Epithelial cell of esophagus (primary cell): ENCODE data around the gene PARVG.

Experiments
- DNase-seq: peaks from one replicate; pipeline ENCODE4 v3.0.0; 2010; ENCODE audit warnings: low read depth
- H3K4me3 ChIP-seq: 2 replicates; pipeline ENCODE4 v1.5.1; 2011; ENCODE audit warnings: mild to moderate bottlenecking, low read length, control low read depth
- TF ChIP-seq, protein P1 (sequence below): IDR thresholded peaks from 2 replicates; pipeline ENCODE4 v1.5.1; 2011; ENCODE audit warnings: low read depth, mild to moderate bottlenecking, low read length, control low read depth, inconsistent platforms; ENCODE audit not compliant: insufficient read depth; ENCODE audit errors: missing control alignments

PARVG gene

DNA sequence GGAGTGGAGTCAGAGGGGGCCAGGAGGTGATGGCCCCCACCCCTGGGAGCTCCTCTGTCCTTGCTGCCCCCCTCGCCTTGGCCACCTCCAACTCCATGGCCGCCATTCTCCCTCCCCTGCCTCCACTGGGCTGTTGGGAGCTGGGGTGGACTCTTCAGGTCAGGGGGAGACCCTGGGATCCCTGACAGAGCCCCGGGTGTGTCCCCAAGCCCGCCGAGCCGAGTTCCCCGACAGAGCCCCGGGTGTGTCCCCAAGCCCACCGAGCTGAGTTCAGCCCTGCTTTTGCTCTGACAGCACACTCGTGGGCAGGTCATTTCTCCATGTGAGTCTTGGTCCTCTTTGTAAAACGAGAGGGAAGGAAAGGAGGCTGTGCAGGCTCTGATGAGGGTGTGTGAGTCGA lies 13.2 kb upstream of the PARVG start:
- TF ChIP-seq, protein P1, sequence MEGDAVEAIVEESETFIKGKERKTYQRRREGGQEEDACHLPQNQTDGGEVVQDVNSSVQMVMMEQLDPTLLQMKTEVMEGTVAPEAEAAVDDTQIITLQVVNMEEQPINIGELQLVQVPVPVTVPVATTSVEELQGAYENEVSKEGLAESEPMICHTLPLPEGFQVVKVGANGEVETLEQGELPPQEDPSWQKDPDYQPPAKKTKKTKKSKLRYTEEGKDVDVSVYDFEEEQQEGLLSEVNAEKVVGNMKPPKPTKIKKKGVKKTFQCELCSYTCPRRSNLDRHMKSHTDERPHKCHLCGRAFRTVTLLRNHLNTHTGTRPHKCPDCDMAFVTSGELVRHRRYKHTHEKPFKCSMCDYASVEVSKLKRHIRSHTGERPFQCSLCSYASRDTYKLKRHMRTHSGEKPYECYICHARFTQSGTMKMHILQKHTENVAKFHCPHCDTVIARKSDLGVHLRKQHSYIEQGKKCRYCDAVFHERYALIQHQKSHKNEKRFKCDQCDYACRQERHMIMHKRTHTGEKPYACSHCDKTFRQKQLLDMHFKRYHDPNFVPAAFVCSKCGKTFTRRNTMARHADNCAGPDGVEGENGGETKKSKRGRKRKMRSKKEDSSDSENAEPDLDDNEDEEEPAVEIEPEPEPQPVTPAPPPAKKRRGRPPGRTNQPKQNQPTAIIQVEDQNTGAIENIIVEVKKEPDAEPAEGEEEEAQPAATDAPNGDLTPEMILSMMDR, result no peak
- DNase-seq, result no peak
- no peak overlapping the region for H3K4me3 ChIP-seq

DNA sequence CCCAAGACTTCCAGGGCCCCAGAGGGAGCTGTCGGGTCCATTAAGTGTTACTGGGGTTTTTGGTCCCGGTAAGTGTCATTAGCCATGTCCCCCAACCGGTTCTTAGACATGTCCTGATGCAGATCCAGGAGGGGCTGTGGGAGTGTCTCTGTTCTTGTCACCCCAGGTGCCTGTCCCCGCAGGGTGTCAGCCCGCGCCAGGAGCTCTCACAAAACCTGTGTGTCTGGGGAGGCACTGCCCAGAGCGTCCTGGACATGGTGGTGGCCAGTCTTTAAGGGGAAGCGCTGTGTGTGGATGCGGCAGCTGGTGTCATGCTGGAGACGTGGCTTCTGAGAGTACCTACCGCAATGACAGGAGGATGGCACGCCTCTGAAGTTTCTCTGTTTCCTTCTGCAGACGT lies 12.5 kb upstream of the PARVG start:
- TF ChIP-seq, protein P1, result no peak
- no peak for DNase-seq
- no peak overlapping the region for H3K4me3 ChIP-seq

DNA sequence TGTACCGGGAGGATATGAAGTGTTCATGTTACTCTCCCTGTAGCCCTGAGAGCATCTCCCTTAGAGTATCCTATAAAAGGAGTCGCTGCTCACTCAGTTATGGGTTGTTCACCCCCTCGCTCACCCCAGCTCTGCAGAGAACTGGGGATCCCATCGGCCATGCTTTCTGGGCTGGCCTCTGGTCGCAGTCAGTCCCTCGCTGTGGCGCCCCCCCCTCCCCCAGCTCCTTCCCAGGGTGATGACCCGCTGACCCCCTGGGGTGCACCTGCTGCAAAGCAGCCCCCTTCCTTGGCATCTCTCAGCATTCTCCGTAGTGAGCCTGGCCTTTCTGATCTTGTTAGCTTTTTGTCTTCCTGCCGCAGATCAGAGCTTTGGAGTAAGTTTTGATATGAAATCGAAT lies 10.3 kb upstream of the PARVG start:
- no peak overlapping the region for H3K4me3 ChIP-seq
- no peak for DNase-seq
- TF ChIP-seq, protein P1, result no peak

DNA sequence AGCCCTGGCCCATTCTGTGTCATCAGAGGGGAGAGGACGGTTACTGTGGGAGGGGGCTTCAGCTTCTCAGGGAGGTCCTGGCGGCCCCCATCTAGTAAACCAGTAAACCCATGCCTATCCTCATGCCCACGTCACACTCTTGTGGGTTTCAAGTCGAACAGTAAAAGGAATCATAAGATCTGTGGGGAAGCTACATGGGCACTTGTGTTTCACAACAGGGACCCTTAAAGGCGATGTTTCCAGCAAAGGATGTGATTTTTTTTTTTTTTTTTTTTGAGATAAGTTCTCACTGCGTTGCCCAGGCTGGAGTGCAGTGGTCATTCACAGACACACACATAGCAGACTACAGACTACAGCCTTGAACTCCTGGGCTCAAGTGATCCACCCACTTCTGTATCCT lies 9.2 kb upstream of the PARVG start:
- DNase-seq, result no peak
- H3K4me3 ChIP-seq, result no peak overlapping the region
- TF ChIP-seq, protein P1, result no peak

DNA sequence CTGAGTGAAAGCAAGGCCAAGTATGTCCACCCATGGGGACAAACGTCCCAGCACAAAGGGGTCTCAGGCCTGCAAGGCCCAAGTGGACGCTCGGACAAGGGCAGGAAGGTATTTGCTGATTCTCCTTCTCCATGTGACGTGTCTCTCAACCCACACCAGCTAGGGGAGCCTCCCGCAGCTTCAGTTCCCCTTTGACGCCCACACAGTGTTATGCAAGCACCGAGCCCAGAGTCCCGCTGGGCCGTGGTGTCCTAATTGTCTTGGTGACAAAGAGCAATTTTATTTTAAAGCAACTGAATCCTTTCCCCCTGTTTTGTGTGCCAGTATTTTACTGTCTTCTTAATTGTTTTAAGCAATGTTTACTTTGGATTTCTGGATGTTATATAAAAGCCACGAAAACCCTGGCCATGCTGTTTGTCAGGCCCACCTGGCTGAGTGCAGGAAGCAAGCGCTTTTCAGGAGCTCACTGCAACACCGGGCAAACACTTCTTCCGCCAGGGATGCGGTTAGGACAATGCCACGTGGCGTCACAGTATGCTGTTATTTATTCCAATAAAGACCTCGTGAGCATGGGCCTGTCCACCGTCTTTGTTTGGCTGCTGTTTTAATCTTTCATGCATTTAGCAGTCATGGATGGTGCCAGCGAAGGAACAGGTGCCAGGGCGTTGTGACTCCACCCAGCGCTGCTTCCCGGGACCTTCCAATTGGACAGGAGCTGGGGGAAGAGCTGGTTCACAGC lies 8.2 kb upstream of the PARVG start:
- DNase-seq, result no peak
- TF ChIP-seq, protein P1, result no peak
- no peak overlapping the region for H3K4me3 ChIP-seq

DNA sequence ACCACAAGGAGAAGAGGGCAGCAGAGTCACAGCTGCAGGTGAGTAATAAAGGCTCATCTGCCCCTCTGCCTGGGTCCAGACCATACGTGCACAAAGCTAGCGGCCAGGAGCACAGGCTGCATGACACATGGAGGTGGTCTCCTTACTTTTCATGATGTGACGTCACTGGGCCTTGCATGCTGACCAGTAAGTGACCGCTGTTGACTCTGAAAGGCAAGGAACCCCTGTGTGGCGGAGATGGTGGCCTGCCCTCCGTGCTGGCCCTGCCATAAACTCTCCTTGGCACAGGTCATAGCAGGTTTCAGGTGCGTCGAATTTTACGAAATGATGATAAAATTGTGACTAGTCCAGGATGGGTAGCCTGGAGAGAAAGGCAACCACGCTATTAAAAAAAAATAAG lies 7.6 kb upstream of the PARVG start:
- no peak overlapping the region for H3K4me3 ChIP-seq
- TF ChIP-seq, protein P1, result no peak
- no peak for DNase-seq

DNA sequence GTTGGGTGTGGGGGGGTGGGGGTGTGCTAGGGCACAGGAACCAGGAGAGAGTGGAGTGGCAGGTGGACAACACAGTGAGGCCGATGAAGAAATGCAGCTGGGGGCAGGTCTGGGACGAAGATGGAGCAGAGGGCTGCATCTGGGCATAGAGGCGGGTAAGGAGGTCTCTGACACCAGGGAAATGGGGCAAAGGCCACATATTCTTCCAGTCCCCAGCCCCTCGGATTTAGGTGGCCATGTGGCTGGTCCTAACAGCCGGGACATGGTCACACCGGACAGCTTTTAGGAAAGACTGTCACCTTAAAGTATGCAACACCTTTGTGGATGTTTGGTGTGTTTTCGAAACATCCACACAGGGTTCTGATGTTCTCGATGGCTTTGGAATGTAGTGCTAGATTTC lies 5.0 kb upstream of the PARVG start:
- no peak for DNase-seq
- TF ChIP-seq, protein P1, result no peak
- no peak overlapping the region for H3K4me3 ChIP-seq
